IPS-15b (cell line): ENCODE results near the gene SUGT1.
"Not testable (repeated sequence)": the region's sequence is repeated elsewhere in the genome, so short reads cannot be mapped to it uniquely, and the experiment has no call there.

Experiments
- H3K27me3 ChIP-seq: one replicate; pipeline ENCODE4 v1.6.1; 2013; ENCODE audit warnings: low read length; ENCODE audit not compliant: control insufficient read depth, insufficient read depth
- H3K36me3 ChIP-seq: one replicate; pipeline ENCODE4 v1.6.1; 2013; ENCODE audit warnings: low read length; ENCODE audit not compliant: control insufficient read depth, insufficient read depth
- H3K4me1 ChIP-seq: one replicate; pipeline ENCODE4 v1.6.1; 2013; ENCODE audit warnings: mild to moderate bottlenecking, low read length; ENCODE audit not compliant: control insufficient read depth, insufficient read depth
- H3K4me3 ChIP-seq: one replicate; pipeline ENCODE4 v1.5.1; 2013; ENCODE audit warnings: low read depth, low read length
- H3K9ac ChIP-seq: one replicate; pipeline ENCODE4 v1.6.1; 2013; ENCODE audit warnings: low read depth, mild to moderate bottlenecking, low read length
- H3K9me3 ChIP-seq: one replicate; pipeline ENCODE4 v1.6.1; 2013; ENCODE audit warnings: mild to moderate bottlenecking, low read length; ENCODE audit not compliant: control insufficient read depth, insufficient read depth

SUGT1 gene

DNA sequence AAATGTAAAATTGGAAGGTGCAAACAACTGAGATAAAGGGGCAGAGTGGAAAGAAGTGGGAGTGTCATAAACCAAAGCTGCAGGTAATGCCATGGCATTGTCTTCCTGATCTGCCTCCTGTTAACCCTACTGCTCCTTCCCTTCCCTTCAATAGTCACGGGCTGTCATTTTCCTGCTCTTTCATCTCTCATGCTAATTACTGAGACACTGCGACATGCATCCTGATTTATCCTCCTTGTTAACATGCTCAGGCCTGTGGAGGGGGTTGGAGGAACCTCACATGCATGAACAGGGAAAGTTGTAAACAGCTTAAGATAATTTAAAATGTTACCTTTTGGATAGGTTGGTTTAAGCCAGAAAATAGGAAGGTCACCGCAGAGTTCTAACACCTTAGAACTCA, 59.7 kb downstream of the SUGT1 start:
- H3K9me3 ChIP-seq, result no peaks in the 10 kb centered on the region
- H3K27me3 ChIP-seq, result no peaks in the 10 kb centered on the region
- H3K4me1 ChIP-seq, result no peaks in the 10 kb centered on the region
- H3K4me3 ChIP-seq, result no peak overlapping the region
- peaks cover 8% of the 10 kb centered on the region for H3K36me3 ChIP-seq
- H3K9ac ChIP-seq, result no peak overlapping the region

DNA sequence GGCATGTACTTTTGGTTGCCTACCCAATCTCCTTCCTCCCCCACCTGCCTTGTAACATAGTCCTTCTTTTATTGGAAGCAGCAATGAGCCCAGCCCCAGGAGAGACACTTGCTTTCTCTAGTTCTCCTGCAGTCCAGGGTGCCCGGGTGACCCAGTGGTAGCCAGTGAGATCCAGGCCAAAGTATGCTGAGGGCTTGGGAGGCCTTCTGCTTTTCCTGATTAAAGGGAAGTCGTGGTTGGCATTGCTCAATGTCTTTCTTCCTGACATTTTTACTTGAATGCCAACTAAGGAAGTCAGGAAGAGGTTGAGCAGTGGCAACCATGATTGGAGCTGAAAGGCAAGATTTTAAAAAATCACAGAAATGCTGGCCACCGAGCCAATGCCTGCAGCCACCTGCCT, 61.3 kb downstream of the SUGT1 start:
- no peak overlapping the region for H3K4me3 ChIP-seq
- H3K9ac ChIP-seq, result no peak overlapping the region
- H3K4me1 ChIP-seq, result no peaks in the 10 kb centered on the region
- H3K9me3 ChIP-seq, result no peaks in the 10 kb centered on the region
- H3K27me3 ChIP-seq, result no peaks in the 10 kb centered on the region
- peaks cover 7% of the 10 kb centered on the region for H3K36me3 ChIP-seq

DNA sequence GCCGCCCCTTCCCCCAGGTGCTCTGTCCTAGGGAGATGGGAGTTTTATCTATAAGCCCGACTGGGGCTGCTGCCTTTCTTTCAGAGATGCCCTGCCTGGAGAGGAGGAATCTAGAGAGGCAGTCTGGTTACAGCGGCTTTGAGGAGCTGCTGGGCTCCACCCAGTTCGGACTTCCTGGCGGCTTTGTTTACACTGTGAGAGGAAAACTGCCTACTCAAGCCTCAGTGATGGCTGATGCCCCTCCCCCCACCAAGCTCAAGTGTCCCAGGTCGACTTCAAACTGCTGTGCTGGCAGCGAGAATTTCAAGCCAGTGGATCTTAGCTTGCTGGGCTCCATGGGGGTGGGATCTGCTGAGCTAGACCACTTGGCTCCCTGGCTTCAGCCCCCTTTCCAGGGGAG, 68.3 kb downstream of the SUGT1 start:
- H3K4me3 ChIP-seq, H3K4me1 ChIP-seq, H3K27me3 ChIP-seq, H3K9ac ChIP-seq: not testable (repeated sequence)
- Histone ChIP-seq H3K9me3 (peaks cover 12% of the 10 kb centered on the region), H3K36me3 (peaks cover 37% of the 10 kb centered on the region)

DNA sequence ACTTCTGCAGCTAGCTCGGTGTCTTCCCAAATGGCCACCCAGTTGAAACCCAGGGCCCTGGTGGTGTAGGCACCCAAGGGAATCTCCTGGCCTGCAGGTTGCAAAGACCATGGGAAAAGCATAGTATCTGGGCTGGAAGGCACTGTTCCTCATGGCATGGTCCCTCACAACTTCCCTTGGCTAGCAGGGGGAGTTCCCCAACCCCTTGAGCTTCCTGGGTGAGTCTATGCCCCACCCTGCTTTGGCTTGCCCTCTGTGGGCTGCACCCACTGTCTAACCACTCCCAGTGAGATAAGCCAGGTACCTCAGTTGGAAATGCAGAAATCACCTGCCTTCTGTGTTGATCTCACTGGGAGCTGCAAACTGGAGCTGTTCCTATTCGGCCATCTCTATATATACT, 68.7 kb downstream of the SUGT1 start:
- H3K27me3 ChIP-seq, H3K4me3 ChIP-seq, H3K9ac ChIP-seq, H3K4me1 ChIP-seq: not testable (repeated sequence)
- Histone ChIP-seq H3K9me3 (peaks cover 12% of the 10 kb centered on the region), H3K36me3 (peaks cover 37% of the 10 kb centered on the region)

DNA sequence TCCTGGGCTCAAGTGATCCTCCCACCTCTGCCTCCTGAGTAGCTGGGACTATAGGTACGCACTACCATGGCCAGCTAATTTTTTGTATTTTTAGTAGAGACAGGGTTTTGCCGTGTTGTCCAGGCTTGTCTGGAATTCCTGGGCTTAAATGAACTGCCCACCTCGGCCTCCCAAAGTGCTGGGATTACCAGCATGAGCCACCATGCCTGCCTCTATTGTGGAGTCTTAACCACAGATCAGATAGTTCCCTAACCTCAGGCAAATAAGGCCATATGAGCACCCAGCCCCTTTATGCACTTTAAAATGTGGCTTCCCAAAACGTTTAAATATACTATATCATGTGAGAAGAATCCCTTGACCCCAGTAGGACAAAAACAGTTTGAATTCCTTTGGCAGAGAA, 70.5 kb downstream of the SUGT1 start:
- peaks cover 37% of the 10 kb centered on the region for H3K36me3 ChIP-seq
- no peak overlapping the region for H3K4me3 ChIP-seq

DNA sequence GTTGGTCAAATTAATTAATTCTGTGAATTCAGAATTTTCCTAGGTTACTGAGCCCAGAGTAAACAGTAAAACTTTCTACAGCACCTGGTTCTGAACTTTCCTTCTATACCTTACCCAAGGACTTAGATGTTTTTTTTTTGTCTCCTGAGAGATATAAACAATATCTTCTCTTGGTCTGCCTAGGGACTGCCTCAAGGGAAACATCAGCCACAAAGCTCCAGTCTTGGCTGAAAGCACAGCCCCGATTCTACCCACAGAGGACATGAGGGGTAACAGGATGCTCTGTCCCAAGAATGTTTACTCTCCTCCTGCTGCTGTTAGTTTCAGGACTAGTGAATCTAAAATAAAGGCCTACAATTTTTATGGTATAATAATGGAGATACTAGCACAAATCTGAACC, 72.7 kb downstream of the SUGT1 start:
- Histone ChIP-seq H3K27me3 (no peaks in the 10 kb centered on the region), H3K36me3 (peaks cover 34% of the 10 kb centered on the region), H3K9me3 (peaks cover 12% of the 10 kb centered on the region), H3K9ac (no peak overlapping the region), H3K4me1 (peaks cover 3% of the 10 kb centered on the region), H3K4me3 (no peak overlapping the region)

More for the DNA sequence above, 70.5 kb downstream of the SUGT1 start:
- no peaks in the 10 kb centered on the region for H3K4me1 ChIP-seq
- H3K9ac ChIP-seq, result no peak overlapping the region
- H3K9me3 ChIP-seq, result peaks cover 12% of the 10 kb centered on the region
- no peaks in the 10 kb centered on the region for H3K27me3 ChIP-seq

DNA sequence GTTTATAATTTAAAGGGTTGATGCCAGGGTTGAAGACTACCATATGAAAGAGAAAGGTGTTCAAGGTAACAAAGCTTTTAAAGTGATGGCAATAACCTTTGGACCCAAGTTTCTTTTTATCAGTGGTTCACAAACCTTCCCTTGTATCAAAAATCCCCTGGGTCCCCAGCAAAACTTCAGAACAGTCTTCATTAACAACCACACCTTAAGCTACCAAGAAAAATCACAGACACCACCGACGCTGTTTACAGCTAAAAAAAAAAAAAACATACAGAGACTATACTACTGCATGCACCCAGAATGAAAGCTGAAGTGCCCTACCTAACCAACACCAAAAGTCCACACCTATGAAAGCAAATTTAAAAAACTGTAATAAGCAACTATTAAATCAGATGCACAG, 73.6 kb downstream of the SUGT1 start:
- H3K9me3 ChIP-seq, result peaks cover 11% of the 10 kb centered on the region
- H3K36me3 ChIP-seq, result peaks cover 32% of the 10 kb centered on the region
- H3K9ac ChIP-seq, result no peak overlapping the region
- peaks cover 3% of the 10 kb centered on the region for H3K4me1 ChIP-seq
- H3K4me3 ChIP-seq, result no peak overlapping the region
- H3K27me3 ChIP-seq, result no peaks in the 10 kb centered on the region

DNA sequence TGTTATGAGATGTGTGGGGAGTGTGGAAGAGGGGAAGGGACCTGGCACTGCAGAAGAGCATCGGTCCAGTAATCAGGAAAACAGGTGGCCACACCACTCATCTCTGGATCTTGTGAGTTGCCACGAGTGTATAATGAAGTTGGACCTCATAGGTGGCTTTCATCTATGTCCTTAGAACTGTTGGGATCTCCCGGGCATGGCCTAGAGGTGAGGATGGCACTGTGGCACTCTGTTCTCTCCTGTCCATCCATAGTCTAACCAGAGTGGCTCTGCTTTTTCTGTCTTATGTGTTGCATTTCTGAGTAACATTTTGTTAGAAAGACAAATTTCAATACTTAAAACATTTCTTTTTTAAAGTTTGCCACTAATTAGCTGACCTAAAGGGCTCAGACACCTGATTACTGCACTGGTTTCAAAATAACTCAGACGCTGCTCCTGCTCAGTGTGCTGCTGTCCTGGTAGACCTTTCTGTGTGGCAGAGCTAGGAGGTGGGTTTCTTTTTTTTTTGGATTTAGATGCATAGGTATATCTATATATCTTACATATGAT, 81.5 kb downstream of the SUGT1 start:
- Histone ChIP-seq H3K9me3 (no peaks in the 10 kb centered on the region), H3K36me3 (peaks cover 26% of the 10 kb centered on the region)

DNA sequence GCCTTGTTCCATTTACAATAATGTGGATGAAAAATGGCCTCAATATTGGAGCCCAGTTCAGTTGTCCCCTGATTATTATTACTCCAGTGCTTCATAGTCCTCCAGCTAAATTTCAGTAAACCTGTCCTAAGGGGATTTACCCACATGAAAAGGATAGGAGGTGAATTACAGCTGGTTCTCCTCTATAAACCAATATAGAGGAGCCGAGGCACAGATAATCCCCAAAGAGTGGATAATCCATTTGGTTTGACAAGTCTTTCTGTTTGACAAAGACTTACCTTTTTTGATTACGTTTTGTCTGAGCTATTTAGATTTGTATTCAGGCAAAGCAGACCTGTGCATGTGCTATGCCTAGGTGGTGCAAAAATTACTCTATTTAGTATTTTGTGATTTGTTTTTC, 84.3 kb downstream of the SUGT1 start:
- H3K27me3 ChIP-seq, result no peaks in the 10 kb centered on the region
- H3K4me1 ChIP-seq, result peaks cover 12% of the 10 kb centered on the region
- H3K4me3 ChIP-seq, result no peak overlapping the region
- H3K9ac ChIP-seq, result no peak overlapping the region
- H3K36me3 ChIP-seq, result peaks cover 18% of the 10 kb centered on the region
- no peaks in the 10 kb centered on the region for H3K9me3 ChIP-seq

More for the DNA sequence above, 81.5 kb downstream of the SUGT1 start:
- H3K9ac ChIP-seq, result no peak overlapping the region
- H3K27me3 ChIP-seq, result no peaks in the 10 kb centered on the region
- peaks cover 15% of the 10 kb centered on the region for H3K4me1 ChIP-seq
- H3K4me3 ChIP-seq, result no peak overlapping the region

DNA sequence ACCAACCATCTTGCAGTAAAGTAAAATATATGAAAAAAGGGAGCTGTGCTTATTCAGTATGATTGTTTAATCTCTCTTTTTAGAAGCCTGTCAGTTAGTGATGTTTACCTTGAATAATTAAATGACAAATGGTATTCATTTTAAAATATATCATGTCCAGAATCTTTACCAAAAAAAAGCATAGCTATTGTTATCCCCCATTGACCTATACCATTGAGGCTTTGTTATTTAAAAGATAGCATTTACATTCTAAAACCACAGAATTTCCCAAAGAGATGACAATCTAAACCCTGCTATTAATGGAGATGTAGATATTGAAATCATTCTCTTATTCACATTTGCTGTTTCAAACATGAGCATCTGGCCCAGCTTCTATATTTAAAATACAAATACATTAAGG, 84.8 kb downstream of the SUGT1 start:
- Histone ChIP-seq H3K27me3 (no peaks in the 10 kb centered on the region), H3K36me3 (peaks cover 18% of the 10 kb centered on the region), H3K9me3 (no peaks in the 10 kb centered on the region), H3K4me1 (peaks cover 12% of the 10 kb centered on the region), H3K9ac (no peak overlapping the region), H3K4me3 (peak overlapping the region; percentile 33)

DNA sequence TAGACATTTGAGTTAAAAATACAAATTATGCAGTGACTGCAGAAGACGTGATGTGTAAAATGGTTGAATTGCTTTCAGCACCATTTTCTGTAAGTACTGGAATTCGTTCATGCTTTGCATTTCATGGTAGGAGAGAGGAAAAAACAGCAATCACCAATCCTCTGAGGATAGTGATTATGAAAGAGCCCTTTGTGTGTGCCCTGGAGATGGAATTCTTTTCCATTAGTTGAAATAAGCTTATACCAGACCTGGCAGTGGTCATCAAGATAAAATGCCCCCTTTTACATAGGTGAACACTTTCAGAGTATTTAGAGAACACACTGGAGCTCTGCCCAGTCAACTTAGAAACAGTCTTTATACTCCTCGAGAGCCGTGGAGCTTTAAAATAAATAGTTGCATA, 85.3 kb downstream of the SUGT1 start:
- H3K36me3 ChIP-seq, result peaks cover 16% of the 10 kb centered on the region
- H3K4me1 ChIP-seq, result peaks cover 12% of the 10 kb centered on the region
- no peaks in the 10 kb centered on the region for H3K27me3 ChIP-seq
- no peaks in the 10 kb centered on the region for H3K9me3 ChIP-seq
- H3K9ac ChIP-seq, result peak overlapping the region; percentile 70
- peak overlapping the region; percentile 76 for H3K4me3 ChIP-seq

DNA sequence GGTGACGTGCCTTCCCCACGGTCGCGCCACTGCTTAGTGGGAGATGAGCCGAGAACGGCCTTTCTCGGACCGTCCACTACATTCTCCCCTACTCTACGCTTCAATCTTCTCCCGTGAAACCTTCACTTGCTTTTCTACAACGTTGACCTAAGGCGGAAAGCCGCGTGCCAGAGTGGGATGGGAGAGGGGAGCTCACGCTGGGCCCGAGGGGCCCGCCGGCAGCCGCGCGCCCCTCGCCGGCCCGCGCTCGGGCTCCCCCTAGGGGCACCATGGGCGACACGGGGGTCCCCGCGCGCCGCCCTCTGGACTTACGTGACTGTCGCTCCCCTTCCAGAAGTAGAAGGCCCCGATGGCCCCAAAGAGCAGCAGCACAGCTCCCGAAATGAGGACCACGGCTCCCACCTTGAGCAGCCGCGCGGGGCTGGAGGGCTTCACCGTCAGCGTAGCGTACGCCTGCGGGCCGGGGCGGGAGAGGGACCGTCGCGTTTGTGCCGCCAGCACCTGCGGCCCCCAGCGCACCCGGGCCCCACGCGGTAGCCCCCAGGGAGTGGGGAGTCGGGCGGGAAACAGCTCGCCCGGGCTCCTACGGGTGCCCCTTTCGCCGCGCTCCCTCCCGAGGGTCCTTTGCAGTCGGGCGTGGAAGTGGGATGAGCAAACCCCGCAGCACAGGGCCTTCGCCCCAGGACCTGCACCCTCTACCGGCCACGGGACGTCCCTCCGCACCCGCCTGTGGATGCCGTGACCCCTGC, 86.3 kb downstream of the SUGT1 start:
- peak overlapping the region; percentile 70 for H3K9ac ChIP-seq
- peak overlapping the region; percentile 76 for H3K4me3 ChIP-seq
- H3K36me3 ChIP-seq, result peaks cover 9% of the 10 kb centered on the region
- no peaks in the 10 kb centered on the region for H3K9me3 ChIP-seq
- no peaks in the 10 kb centered on the region for H3K27me3 ChIP-seq
- H3K4me1 ChIP-seq, result peaks cover 12% of the 10 kb centered on the region
